C4-2B (cell line): ENCODE results near the gene SH2D4B.

Experiments
- H3K27ac ChIP-seq: fragments of 450-650 bp; 2 replicates; pipeline ENCODE4 v1.5.1; 2017
- ZFX ChIP-seq: fragments of 450-650 bp; IDR thresholded peaks from 2 replicates; pipeline ENCODE4 v1.6.1; 2017
- TF ChIP-seq, protein P1 (sequence below): fragments of 450-650 bp; conservative IDR thresholded peaks from 2 replicates; pipeline ENCODE4 v1.5.1; 2017; ENCODE audit warnings: mild to moderate bottlenecking

SH2D4B gene

DNA sequence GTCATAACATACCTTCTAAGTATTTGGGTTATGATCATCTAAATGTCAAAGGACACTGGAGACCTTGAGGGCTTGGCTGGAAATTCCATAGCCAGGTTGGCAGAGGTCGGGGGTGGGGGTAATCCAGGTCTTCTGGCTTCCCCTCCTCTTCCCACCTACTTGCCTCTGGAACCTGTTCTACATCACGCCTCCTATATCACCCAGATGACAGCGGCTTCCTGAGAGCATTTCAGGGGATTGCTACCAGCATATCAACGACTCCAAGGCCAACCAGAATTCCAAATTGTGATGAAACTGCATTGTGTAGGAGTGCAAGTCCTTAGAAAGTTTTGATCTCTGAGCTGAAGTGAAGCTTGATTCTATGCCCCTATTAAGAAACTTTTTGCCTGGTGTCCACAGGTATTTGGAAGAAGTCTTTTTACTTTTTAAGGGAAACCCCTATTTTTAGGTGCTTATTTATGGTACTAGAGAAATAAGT is 95.7 kb downstream of the SH2D4B start:
- TF ChIP-seq, protein P1, sequence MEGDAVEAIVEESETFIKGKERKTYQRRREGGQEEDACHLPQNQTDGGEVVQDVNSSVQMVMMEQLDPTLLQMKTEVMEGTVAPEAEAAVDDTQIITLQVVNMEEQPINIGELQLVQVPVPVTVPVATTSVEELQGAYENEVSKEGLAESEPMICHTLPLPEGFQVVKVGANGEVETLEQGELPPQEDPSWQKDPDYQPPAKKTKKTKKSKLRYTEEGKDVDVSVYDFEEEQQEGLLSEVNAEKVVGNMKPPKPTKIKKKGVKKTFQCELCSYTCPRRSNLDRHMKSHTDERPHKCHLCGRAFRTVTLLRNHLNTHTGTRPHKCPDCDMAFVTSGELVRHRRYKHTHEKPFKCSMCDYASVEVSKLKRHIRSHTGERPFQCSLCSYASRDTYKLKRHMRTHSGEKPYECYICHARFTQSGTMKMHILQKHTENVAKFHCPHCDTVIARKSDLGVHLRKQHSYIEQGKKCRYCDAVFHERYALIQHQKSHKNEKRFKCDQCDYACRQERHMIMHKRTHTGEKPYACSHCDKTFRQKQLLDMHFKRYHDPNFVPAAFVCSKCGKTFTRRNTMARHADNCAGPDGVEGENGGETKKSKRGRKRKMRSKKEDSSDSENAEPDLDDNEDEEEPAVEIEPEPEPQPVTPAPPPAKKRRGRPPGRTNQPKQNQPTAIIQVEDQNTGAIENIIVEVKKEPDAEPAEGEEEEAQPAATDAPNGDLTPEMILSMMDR: no peak
- TF ChIP-seq ZFX: no peak
- no peak overlapping the region for H3K27ac ChIP-seq

DNA sequence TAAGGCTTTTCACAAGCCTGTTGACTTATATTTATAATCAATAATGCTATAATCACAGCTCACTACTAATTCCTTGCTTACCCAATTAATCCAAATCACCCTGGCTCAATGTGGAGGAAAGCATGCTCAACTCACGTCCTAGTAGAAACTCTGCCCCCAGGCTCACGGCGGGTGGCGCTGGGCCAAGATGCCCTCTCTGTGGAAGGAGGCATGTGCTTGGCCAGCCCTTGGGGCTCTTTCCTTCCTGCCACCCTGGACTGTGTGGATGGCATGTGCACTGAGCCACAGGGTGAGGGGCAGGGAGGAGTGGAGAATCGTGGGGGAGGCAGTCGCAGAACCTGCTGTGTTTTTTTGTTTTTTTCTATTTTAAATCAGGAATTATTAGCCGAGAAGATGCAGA is 96.2 kb downstream of the SH2D4B start:
- TF ChIP-seq, protein P1: no peak
- TF ChIP-seq ZFX: no peak
- H3K27ac ChIP-seq: no peak overlapping the region

DNA sequence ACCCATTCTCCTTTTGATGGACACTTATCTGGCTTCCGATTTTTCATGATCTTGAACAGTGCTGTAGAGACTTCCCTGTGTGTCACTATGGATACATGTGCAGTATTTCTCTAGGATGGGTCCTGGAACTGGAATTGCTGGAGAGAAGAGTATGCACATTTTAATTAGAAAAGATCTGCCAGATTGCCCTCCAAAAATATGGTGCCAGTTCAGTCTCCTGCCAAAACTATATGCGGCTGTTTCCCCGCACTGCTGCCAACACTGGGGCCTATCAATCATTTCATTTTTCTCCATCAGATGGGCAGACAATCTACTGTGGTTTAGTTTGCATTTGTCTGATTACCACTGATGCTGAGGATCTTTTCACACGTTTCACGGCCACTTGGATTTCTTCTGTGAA is 105.0 kb downstream of the SH2D4B start:
- H3K27ac ChIP-seq: no peak overlapping the region

GRCh38 chr10:80646366-80646765 is 108.7 kb downstream of the SH2D4B start:
- H3K27ac ChIP-seq: no peak overlapping the region; the same call in 1 of the 2 replicates
- TF ChIP-seq ZFX: no peak
- TF ChIP-seq, protein P1: no peak

More for the DNA sequence above, 105.0 kb downstream of the SH2D4B start:
- TF ChIP-seq, protein P1: no peak
- TF ChIP-seq ZFX: no peak

GRCh38 chr10:80647173-80647833 is 109.6 kb downstream of the SH2D4B start:
- H3K27ac ChIP-seq: peak overlapping the region; percentile 19; the same call in 1 of the 2 replicates
- TF ChIP-seq, protein P1: no peak
- TF ChIP-seq ZFX: no peak

- no peak overlapping the region for H3K27ac ChIP-seq
- TF ChIP-seq ZFX: no peak
- TF ChIP-seq, protein P1: no peak
Observed at GRCh38 chr10:80648106-80648505, 110.4 kb downstream of the SH2D4B start.

- no peak overlapping the region for H3K27ac ChIP-seq
- TF ChIP-seq ZFX: no peak
- TF ChIP-seq, protein P1: no peak
Observed at GRCh38 chr10:80649183-80649582, 111.5 kb downstream of the SH2D4B start.
